ENCODE results near the gene HIBADH.

GRCh38 chr7:27704422-27705199, 41.9 kb upstream of the HIBADH start:
- TF ChIP-seq POLR2A (IDR thresholded peaks at IDR 0.05) = no peak
- TF ChIP-seq POLR2AphosphoS5 (IDR thresholded peaks at IDR 0.05) = no peak
